ENCODE data around the gene LIN7B.
"Not testable (repeated sequence)": the region's sequence is repeated elsewhere in the genome, so short reads cannot be mapped to it uniquely, and the experiment has no call there.

The LIN7B gene

GRCh38 chr19:49113762-49114629, at the start of gene LIN7B:
Gene LIN7B, plus strand, starts transcription at chr19:49114370. Its CDS starts 35 bp downstream, at chr19:49114405.
- peak; percentile 87 for DNase-seq

DNA sequence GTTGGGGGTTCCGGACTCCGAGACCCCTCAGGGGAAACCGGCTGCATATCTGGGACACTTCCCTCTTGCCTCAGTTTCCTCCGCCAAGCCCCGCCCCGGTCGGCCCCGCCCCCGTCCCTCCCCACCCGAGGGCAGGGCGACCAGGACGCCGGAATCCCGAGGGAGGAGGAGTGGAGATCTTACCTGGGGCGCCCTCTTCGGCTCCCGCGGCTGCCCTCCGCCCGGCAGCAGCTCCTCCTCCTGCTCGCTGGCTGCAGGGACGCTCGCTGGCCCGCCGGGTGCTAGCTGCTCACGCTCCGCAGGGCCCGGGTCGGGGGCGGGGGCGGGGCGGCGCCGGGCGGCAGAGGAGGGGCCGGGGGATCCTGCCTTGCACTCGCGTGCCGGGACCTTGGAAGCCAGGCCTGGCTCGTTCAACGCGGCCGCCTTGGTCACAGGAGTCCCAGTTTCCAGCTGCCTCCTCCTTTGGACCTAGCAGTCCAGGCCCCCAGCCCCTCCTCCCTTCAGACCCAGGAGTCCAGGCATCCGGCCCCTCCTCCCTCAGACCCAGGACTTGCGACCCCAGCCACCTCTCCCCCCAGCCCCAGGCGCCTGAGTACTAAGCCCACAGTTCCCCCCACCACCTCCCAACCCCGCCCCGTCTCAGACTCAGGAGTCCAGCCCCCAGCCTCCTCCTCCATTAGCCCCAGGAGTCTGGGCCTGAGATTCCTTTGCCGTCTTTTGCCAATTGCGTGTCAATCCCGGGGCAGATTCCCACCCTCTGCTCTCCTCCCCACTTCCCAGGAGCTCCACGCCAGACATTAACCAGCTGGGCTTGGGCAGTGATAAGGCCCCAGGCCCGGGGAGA, 49.2 kb upstream of the LIN7B start, which contains the start of gene NTF4:
TSS of gene NTF4 (minus strand) at position 51 of the 844 bp plus-strand sequence. CDS start 2,821 bp downstream, outside the sequence.
- no peak for DNase-seq

DNA sequence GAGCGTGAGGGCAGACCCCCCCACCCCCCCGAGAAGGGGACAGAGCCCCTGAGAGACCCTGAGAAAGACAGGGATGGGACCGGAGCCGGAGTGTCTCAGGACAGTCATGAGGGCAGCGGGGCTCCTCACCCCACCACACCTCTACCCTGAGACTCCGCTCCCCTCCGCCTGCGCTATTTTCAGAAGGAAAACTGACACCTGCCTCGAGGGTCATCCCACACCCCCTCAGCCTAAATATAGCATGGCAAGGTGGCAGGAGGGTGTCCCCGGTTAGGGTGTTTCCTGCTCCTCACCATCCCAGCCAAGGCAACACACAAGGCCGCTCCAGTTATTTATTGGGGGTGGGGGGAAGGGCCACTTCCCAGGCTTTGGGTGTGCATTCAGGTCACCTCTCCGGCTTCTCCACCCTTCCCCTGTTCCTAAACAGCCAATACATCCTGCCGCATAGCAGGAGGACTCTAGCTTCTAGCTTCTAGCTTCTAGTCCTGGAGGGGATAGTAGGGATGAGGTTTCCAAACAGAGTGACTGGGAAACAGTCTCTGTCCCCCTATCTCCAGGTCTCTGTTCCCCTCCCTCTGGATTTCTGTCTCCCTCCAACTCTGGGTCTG, 48.2 kb upstream of the LIN7B start:
- DNase-seq: no peak

DNA sequence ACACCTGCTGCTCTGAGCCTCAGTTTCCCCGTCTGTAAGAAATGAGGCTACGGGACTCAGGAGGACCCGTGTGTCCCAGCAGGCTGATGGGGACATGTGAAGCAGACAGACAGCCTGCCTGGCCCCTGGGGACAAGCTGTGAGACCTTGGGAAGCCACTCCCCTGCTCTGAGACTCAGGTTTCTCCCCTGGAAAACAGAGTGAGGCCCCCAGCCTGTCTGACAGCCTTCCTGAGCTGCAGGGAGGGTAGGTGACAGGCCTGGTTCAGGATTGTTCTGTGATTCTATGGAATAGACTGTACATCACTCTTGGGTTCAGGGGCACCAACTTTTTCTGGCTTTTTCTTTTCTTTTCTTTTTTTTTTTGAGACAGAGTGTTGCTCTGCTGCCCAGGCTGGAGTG, 46.6 kb upstream of the LIN7B start:
- no peak for DNase-seq

GRCh38 chr19:49069026-49069425, 45.1 kb upstream of the LIN7B start:
- no peak for DNase-seq

- no peak for DNase-seq
Measured at GRCh38 chr19:49070416-49070815, 43.8 kb upstream of the LIN7B start.

- DNase-seq: no peak
Measured at GRCh38 chr19:49071860-49072547, 42.2 kb upstream of the LIN7B start.

DNA sequence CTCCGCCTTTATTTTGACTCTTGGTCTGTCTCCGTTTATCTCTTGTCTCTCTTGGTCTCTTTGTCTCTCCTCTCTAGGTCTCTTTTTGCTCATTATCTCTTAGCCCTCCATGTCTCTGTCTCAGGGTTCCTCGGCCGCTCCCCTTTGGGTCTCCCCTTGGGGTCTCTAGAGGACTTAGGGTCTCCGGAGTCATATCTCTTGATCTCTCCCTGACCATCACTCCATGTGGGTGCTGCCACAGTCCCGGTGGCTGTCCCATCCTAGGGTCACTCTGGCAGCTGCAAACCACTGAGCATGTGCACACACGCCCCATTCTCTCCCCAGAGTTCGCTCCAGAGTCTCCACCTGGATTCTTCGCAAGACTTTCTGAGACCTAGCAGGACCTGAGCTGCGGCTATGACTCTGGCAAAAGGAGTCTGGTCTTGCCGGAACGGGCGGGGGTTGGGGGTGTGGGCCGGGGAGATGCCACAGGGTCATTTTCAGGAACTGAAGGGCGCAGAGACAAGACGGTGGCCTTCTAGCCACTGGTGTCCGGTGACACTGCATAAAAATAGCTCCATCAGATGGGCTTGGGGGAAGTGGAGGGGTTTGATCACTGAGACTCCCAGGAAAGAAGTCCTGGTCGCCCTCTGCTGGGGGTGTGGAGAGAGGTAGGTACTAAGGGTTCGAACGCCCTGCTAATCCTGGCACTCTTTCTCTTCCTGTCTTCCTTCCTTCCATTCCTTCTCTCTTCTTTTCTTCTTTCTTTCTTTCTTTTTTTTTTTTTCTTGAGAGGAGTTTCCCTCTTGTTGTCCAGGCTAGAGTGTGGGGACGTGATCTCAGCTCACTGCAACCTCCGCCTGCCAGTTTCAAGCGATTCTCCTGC, 40.4 kb upstream of the LIN7B start:
- no peak for DNase-seq

DNA sequence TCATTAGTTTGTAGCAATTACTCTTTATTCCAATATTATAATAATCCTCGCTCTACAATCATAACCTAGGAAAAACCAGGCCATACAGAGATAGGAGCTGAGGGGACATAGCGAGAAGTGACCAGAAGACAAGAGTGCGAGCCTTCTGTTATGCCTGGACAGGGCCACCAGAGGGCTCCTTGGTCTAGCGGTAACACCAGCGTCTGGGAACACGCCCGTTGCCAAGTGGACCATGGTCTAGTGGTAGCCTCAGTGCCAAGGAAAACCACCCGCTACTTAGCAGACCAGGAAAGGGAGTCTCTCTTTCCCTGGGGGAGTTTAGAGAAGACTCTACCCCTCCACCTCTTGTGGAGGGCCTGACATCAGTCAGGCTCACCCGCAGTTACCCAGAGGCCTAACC, 39.3 kb upstream of the LIN7B start:
- DNase-seq: not testable (repeated sequence)

DNA sequence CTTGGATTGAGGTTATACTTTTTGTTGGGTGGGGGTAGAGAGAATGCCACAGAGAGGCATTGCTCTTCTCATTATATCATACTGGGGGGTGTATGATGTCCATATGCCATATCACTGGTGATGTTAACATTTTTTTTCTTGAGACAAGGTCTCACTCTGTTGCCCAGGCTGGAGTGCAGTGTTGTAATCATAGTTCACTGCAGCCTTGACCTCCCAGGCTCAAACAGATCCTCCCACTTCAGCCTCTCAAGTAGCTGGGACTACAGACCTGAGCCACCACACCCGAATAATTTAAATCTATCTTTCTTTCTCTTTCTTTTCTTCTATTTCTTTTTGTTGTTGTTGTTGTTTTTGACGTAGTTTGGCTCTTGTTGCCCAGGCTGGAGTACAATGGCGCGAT, 33.8 kb upstream of the LIN7B start:
- DNase-seq: no peak

DNA sequence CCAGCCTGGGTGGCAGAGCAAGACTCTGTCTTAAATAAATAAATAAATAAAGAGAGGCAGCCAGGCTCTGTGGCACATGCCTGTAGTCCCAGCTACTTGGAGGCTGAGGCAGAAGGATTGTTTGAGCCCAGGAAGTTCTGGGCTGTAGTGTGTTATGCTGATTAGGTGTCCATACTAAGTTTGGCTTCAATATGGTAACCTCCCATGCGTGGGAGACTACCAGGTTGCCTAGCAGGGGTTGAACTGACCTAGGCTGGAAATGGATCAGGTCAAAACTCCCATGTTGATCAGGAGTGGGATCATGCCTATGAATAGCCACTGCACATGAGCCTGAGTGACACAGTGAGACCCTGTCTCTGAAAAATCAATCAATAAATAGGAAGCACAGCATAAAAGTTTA, 32.9 kb upstream of the LIN7B start:
- no peak for DNase-seq

GRCh38 chr19:49084206-49085019, 29.8 kb upstream of the LIN7B start:
- no peak for DNase-seq

- peak; percentile 100 for DNase-seq
Measured at GRCh38 chr19:49085020-49085867, 28.9 kb upstream of the LIN7B start, which contains the start of gene SNRNP70. Gene SNRNP70, plus strand, starts transcription at chr19:49085451. Its CDS starts 964 bp downstream, at chr19:49086415.

DNA sequence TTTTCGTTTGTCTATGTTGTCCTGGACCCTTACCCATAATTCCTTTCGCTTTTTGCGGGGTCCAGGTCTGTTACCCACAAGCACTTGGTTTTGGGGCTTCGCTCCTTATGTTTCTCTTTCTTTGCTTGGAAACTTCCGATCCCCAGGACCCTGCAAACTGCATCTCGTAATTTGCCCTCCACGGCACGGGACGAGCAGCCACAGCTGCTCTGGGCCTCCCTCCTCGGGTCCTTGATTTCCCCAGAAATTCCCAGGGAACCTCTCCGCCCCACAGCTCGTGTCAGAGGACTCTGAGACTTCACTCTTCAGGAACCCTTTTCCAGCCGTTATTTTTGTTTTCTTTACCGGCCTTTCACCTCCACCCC, 28.3 kb upstream of the LIN7B start:
- no peak for DNase-seq

DNA sequence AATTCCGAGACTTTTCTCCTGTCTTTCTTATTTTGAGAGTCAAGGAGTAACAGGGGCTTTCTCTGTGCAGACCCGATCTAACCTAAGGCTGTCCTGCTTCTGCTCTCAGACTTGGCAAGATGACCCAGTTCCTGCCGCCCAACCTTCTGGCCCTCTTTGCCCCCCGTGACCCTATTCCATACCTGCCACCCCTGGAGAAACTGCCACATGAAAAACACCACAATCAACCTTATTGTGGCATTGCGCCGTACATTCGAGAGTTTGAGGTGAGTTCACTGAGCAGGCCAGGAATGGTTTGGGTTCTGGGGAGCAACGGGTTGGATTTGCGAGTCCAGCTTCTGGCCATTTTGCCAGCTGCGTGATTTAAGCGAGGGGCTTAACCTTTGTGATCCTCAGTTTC, 27.9 kb upstream of the LIN7B start:
- DNase-seq: no peak

GRCh38 chr19:49091391-49092038, 22.7 kb upstream of the LIN7B start:
- DNase-seq: no peak

DNA sequence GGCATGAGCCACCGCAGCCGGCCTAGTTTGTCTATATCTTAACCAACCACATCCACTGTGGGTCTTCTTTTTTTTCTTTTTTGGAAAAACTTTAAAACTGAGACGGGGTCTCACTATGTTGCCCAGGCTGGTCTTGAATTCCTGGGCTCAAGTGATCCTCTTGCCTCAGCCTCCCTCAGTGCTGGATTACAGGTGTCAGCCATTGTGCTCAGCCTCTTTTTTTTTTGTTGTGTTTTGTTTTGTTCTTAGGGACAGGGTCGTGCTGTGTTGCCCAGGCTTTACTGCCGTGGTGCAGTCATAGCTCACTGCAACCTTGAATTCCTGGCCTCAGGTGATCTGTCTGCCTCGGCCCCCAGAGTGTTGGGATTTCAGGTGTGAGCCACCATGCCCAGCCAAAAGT, 21.5 kb upstream of the LIN7B start:
- no peak for DNase-seq

DNA sequence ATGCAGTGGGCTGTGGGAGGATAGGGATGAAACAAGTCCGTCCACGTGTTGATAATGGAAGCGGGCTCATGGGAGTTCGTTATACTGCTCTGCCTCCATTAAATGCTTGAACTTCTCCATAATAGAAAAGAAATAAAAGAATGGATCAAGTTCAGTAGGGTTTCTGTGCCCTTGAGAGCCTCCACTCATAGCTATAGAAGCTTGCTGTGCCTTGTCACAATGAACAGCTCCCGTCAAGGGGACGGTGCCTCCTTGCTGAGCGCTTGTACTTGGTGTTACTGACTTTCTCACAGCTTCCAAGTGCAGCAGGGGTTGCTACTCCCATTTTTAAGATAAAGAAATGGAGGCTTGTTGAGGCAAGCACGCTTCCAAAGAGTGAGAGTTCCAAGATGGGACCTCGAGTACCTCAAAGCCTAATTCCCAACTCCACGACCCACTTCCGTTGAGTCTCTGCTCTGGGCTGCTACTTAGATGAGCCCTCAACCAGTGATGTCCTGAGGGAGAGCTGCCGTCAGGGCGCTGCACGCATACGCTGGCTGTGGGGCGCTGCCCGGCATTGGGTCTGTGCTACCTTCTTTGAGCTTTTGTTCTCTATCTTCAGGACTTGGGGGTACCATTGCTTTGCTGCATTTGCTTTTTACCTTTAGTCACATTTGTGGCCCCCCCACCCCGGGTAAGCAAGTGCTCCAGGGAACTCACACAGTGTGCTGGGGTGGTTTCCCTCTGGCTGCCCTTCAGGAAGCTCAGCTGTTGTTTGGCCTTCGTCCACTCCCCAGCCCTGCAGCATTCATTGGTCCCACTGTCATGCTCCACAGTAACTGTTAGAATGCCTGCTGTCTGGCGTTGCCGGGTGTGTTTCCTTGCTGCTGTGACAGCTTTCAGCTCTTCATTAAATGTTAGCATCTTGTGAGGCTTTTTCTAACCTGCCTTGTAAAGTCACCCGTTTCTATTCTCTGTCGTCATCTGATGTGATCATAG, 19.4 kb upstream of the LIN7B start:
- DNase-seq: no peak

All from right forelimb (tissue), 1 donor.